Non-pigmented ciliary epithelial cell (primary cell): ENCODE data around the gene KIF3C.
"Not testable (repeated sequence)": the region's sequence is repeated elsewhere in the genome, so short reads cannot be mapped to it uniquely, and the experiment has no call there.

Experiments used
- DNase-seq: peaks from one replicate; pipeline ENCODE4 v3.0.0-alpha.2; 2010; ENCODE audit warnings: low read depth

The KIF3C gene

GRCh38 chr2:25960920-25961319, 21.4 kb downstream of the KIF3C start:
- no peak for DNase-seq

GRCh38 chr2:25960396-25960795, 21.9 kb downstream of the KIF3C start:
- DNase-seq: no peak

- DNase-seq: not testable (repeated sequence)
Measured at GRCh38 chr2:25958611-25959010, 23.7 kb downstream of the KIF3C start.

- no peak for DNase-seq
Measured at GRCh38 chr2:25957743-25958142, 24.6 kb downstream of the KIF3C start.

- DNase-seq: no peak
Measured at GRCh38 chr2:25955869-25956535, 26.3 kb downstream of the KIF3C start.

GRCh38 chr2:25955036-25955435, 27.3 kb downstream of the KIF3C start:
- DNase-seq: no peak

- no peak for DNase-seq
Measured at GRCh38 chr2:25954199-25954752, 28.0 kb downstream of the KIF3C start.

- peak; percentile 43 for DNase-seq
Measured at GRCh38 chr2:25951071-25951547, 31.2 kb downstream of the KIF3C start.

- no peak for DNase-seq
Measured at GRCh38 chr2:25948437-25948836, 33.9 kb downstream of the KIF3C start.

- no peak for DNase-seq
Measured at GRCh38 chr2:25941042-25941441, 41.3 kb downstream of the KIF3C start.

GRCh38 chr2:25939257-25939668, 43.0 kb downstream of the KIF3C start:
- no peak for DNase-seq

GRCh38 chr2:25938345-25938744, 44.0 kb downstream of the KIF3C start:
- no peak for DNase-seq

- DNase-seq: no peak
Measured at GRCh38 chr2:25936889-25937545, 45.3 kb downstream of the KIF3C start.

- no peak for DNase-seq
Measured at GRCh38 chr2:25933622-25934021, 48.7 kb downstream of the KIF3C start.

GRCh38 chr2:25929789-25930473, 52.4 kb downstream of the KIF3C start:
- DNase-seq: no peak

- no peak for DNase-seq
Measured at GRCh38 chr2:25928668-25929067, 53.6 kb downstream of the KIF3C start.

- no peak for DNase-seq
Measured at GRCh38 chr2:25926984-25927756, 55.1 kb downstream of the KIF3C start.

GRCh38 chr2:25922501-25922900, 59.8 kb downstream of the KIF3C start:
- DNase-seq: no peak

GRCh38 chr2:25920786-25921415, 61.4 kb downstream of the KIF3C start:
- DNase-seq: no peak

- no peak for DNase-seq
Measured at GRCh38 chr2:25920336-25920735, 62.0 kb downstream of the KIF3C start.

- no peak for DNase-seq
Measured at GRCh38 chr2:25917832-25918231, 64.5 kb downstream of the KIF3C start.

GRCh38 chr2:25917411-25917810, 64.9 kb downstream of the KIF3C start:
- DNase-seq: not testable (repeated sequence)
